CD4-positive, alpha-beta T cell (primary cell): ENCODE data around the gene PTPRD. TPM values are rescaled to one million over a fixed set of nuclear protein-coding genes. Genes with fewer than 3 reads are reported as not detected.

Experiments used
- ATAC-seq: fragments of 200-7000 bp; cut with Tn5 transposase; one replicate; pipeline ENCODE4 v1.10.0; 2022; ENCODE audit warnings: mild to moderate bottlenecking; ENCODE audit not compliant: poor library complexity
- CTCF ChIA-PET: fragments of 350-600 bp; sonication (Branson Sonifier 250); formaldehyde crosslinking; loops from one replicate; lab custom pipeline; 2021; ENCODE audit warnings: antibody characterized with exemption, inconsistent platforms; lab: Charles Lee
- POLR2A ChIA-PET: fragments of 350-600 bp; sonication (Branson Sonifier 250); formaldehyde crosslinking; loops from one replicate; lab custom pipeline; 2021; ENCODE audit warnings: antibody characterized with exemption, inconsistent platforms; lab: Charles Lee
- DNase-seq, 14 experiments: peaks; one replicate each; pipeline ENCODE4 v3.0.0-alpha.2; 2013 to 2020; ENCODE audit warnings: mixed read lengths in 2 of 14
- H3K27ac ChIP-seq, 2 donors: one replicate each; pipeline versions ENCODE4 v1.5.1 to v1.7.0; 2013; ENCODE audit warnings: low read length in 2 of 2, low read depth in 1 of 2, mild to moderate bottlenecking in 1 of 2
- H3K27me3 ChIP-seq, 2 experiments: 1 replicate in 1 of 2; 2 replicates in 1 of 2; pipeline versions ENCODE4 v1.6.1 to v1.7.0; 2013; ENCODE audit warnings: low read length in 2 of 2, control low read depth in 1 of 2, mild to moderate bottlenecking in 1 of 2, moderate library complexity in 1 of 2; ENCODE audit not compliant: insufficient read depth in 2 of 2, control insufficient read depth in 1 of 2
- H3K36me3 ChIP-seq: one replicate; pipeline ENCODE4 v1.6.1; 2013; ENCODE audit warnings: low read length, control low read depth; ENCODE audit not compliant: insufficient read depth
- H3K4me1 ChIP-seq: one replicate; pipeline ENCODE4 v1.6.1; 2013; ENCODE audit warnings: low read length, control low read depth; ENCODE audit not compliant: insufficient read depth
- H3K4me3 ChIP-seq: one replicate; pipeline ENCODE4 v1.5.1; 2013; ENCODE audit warnings: mild to moderate bottlenecking, low read length, moderate library complexity
- H3K9me3 ChIP-seq, 2 experiments: 1 replicate in 1 of 2; 2 replicates in 1 of 2; pipeline versions ENCODE4 v1.6.1 to v1.7.0; 2013; ENCODE audit warnings: low read length in 2 of 2, mild to moderate bottlenecking in 2 of 2, control low read depth in 1 of 2, moderate library complexity in 1 of 2; ENCODE audit not compliant: control insufficient read depth in 1 of 2, insufficient read depth in 1 of 2
- H3K27ac Mint-ChIP-seq: one replicate; pipeline ENCODE4 v1.8.0; 2020; ENCODE audit warnings: mixed read lengths
- H3K27me3 Mint-ChIP-seq: one replicate; pipeline ENCODE4 v1.8.0; 2021; ENCODE audit warnings: mixed read lengths
- H3K36me3 Mint-ChIP-seq: one replicate; pipeline ENCODE4 v1.8.0; 2021; ENCODE audit warnings: low read depth, mixed read lengths
- H3K4me1 Mint-ChIP-seq: one replicate; pipeline ENCODE4 v1.8.0; 2021; ENCODE audit warnings: low read depth, mixed read lengths
- H3K4me3 Mint-ChIP-seq: one replicate; pipeline ENCODE4 v1.8.0; 2020; ENCODE audit warnings: mild to moderate bottlenecking, mixed read lengths
- H3K9me3 Mint-ChIP-seq: one replicate; pipeline ENCODE4 v1.8.0; 2020; ENCODE audit warnings: mixed read lengths
- intact Hi-C, 2 experiments: fragments of 100-400 bp; cut with DNase I in 1 of 2; cut with micrococcal nuclease in 1 of 2; formaldehyde crosslinking; loops; one replicate each; pipeline versions ENCODE4 v1.15.1 to v1.9.0; 2023 to 2025; cut with DNase I, micrococcal nuclease
- total RNA-seq, 174 experiments: library from RNA in 2 of 174; stranded (reverse) in 2 of 174; gene quantifications; one replicate each; pipeline ENCODE4 v1.2.3 and lab custom pipeline; 2021 to 2026
- TF ChIP-seq, protein P1 (sequence below): fragments of 200-600 bp; IDR thresholded peaks from one replicate; pipeline ENCODE4 v1.8.0; 2022; ENCODE audit warnings: antibody characterized with exemption, mild to moderate bottlenecking

The PTPRD gene
- total RNA-seq, 2 experiments from 2014 or later = not detected

DNA sequence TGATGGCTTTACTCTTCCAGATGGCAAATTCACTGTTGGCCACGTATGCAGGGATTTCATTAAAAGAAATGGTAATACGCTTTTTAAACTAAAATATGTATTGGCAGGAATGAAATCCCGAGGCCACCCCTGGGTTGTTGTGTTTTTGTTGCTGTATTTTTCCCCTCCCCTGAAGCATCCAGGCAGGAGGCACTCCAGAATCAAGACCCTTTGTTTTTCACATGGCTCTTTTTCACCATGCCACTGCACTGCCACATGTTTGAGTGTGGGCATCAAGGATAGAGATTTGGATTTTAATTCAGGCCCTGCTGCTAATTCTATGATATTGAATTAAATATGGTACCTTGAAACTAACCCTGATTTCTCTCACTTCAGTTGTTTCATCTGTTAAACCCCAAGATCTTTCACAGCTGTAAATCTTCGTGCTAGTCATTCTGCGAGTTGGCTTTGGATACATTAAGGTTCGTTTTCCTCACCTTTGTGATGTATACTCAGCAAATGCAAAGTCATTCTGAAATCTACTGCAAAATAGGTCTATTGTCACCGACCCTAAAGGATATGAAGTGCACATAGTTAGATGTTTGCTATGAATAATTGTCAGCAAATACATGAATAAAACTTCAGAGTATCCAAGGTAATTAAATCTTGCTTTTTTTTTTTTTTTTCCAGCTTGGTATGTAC lies 533.4 kb downstream of the PTPRD start:
- no peak for ATAC-seq
- no peak overlapping the region for H3K27ac Mint-ChIP-seq
- ChIA-PET POLR2A (no interaction called here), CTCF (no interaction called here)
- H3K4me3 ChIP-seq = no peak overlapping the region
- H3K9me3 Mint-ChIP-seq = peaks cover 10% of the 10 kb centered on the region
- DNase-seq = no peak
- intact Hi-C loops = no loop called here
- no peaks in the 10 kb centered on the region for H3K36me3 Mint-ChIP-seq
- TF ChIP-seq, protein P1, sequence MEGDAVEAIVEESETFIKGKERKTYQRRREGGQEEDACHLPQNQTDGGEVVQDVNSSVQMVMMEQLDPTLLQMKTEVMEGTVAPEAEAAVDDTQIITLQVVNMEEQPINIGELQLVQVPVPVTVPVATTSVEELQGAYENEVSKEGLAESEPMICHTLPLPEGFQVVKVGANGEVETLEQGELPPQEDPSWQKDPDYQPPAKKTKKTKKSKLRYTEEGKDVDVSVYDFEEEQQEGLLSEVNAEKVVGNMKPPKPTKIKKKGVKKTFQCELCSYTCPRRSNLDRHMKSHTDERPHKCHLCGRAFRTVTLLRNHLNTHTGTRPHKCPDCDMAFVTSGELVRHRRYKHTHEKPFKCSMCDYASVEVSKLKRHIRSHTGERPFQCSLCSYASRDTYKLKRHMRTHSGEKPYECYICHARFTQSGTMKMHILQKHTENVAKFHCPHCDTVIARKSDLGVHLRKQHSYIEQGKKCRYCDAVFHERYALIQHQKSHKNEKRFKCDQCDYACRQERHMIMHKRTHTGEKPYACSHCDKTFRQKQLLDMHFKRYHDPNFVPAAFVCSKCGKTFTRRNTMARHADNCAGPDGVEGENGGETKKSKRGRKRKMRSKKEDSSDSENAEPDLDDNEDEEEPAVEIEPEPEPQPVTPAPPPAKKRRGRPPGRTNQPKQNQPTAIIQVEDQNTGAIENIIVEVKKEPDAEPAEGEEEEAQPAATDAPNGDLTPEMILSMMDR = no peak
- H3K27me3 Mint-ChIP-seq = no peaks in the 10 kb centered on the region
- H3K36me3 ChIP-seq = no peaks in the 10 kb centered on the region
- H3K4me1 ChIP-seq = no peaks in the 10 kb centered on the region
- no peaks in the 10 kb centered on the region for H3K9me3 ChIP-seq
- no peaks in the 10 kb centered on the region for H3K27me3 ChIP-seq
- no peak overlapping the region for H3K4me3 Mint-ChIP-seq
- no peak overlapping the region for H3K27ac ChIP-seq
- no peaks in the 10 kb centered on the region for H3K4me1 Mint-ChIP-seq

DNA sequence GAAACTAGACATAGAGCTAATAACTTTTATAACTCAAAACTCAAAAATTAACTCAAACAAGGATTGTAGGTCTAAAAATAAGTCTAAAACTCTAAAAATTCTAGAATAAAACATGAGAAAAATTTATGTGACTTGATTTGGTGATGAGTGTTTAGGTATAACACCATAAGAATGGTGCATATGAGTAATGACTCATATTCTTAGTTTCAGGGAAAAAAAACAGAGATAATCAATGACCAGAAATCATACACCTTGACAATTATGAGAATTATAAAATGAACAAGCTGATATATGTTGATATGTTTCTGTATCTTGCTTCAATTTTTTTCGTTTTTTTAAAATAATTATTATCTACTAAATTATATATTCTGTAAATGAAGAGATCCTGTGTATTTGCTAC lies 541.2 kb downstream of the PTPRD start:
- ATAC-seq = no peak
- H3K36me3 Mint-ChIP-seq = no peaks in the 10 kb centered on the region
- intact Hi-C loops = no loop called here
- no peak overlapping the region for H3K4me3 Mint-ChIP-seq
- Histone ChIP-seq H3K4me1 (no peaks in the 10 kb centered on the region), H3K27me3 (no peaks in the 10 kb centered on the region), H3K36me3 (no peaks in the 10 kb centered on the region), H3K9me3 (no peaks in the 10 kb centered on the region), H3K4me3 (no peak overlapping the region), H3K27ac (no peak overlapping the region)
- DNase-seq = no peak
- H3K9me3 Mint-ChIP-seq = peaks cover 2% of the 10 kb centered on the region
- ChIA-PET CTCF (no interaction called here), POLR2A (no interaction called here)
- H3K27me3 Mint-ChIP-seq = no peaks in the 10 kb centered on the region
- no peaks in the 10 kb centered on the region for H3K4me1 Mint-ChIP-seq
- TF ChIP-seq, protein P1 = no peak
- no peak overlapping the region for H3K27ac Mint-ChIP-seq

DNA sequence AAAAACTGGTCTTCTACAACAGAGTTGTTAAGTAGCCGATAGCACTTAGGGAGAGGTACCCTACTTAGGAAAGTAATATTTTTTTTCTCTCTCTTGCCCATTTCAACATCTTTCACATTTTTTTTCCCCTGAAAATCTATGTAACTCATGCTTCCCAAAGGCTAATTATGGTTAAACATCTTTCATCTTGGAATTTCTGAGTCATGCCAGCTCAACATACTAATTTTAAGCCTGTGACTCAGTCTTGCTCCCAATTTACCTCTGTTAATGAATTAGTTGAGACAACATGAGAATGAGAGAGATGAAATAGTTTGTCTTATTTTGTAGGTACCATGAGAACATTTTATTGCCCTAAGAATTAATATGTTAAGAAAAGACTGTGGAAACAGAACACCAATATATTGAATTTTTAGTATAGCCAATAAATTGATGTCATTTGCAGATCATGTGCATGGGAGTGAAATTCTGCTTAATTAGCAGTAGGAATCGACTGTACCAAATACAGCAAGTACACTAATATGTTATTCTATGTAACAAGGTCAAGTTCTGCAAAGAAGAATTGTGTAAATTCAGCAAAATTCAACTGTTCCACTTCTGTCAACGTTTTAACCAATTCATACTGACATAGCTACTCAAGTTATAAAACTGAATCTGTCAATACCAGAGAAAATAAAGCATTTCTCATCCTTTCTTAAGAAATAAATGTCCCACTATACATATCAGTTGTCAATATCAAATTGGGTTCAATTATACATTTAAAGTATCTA lies 550.0 kb downstream of the PTPRD start:
- Mint-ChIP-seq H3K27me3 (no peaks in the 10 kb centered on the region), H3K27ac (no peak overlapping the region), H3K36me3 (no peaks in the 10 kb centered on the region), H3K4me1 (no peaks in the 10 kb centered on the region), H3K9me3 (no peaks in the 10 kb centered on the region), H3K4me3 (no peak overlapping the region)
- TF ChIP-seq, protein P1 = no peak
- no peaks in the 10 kb centered on the region for H3K36me3 ChIP-seq
- H3K4me1 ChIP-seq = no peaks in the 10 kb centered on the region
- no peak overlapping the region for H3K27ac ChIP-seq
- ChIA-PET POLR2A (interaction anchor here (0.7 kb wide), 1 partner anchor 255 kb away, joined by 3 read pairs; no protein-coding TSS in a partner anchor), CTCF (no interaction called here)
- DNase-seq (no peak), ATAC-seq (no peak)
- intact Hi-C loops = no loop called here
- H3K4me3 ChIP-seq = no peak overlapping the region
- no peaks in the 10 kb centered on the region for H3K9me3 ChIP-seq
- H3K27me3 ChIP-seq = no peaks in the 10 kb centered on the region
